SW 1271 (cell line): ENCODE data around the gene RASGEF1C.

Experiments used
- DNase-seq, 2 experiments: peaks; one replicate each; lab custom pipeline; 2025; lab: John Stamatoyannopoulos, UW

RASGEF1C gene

DNA sequence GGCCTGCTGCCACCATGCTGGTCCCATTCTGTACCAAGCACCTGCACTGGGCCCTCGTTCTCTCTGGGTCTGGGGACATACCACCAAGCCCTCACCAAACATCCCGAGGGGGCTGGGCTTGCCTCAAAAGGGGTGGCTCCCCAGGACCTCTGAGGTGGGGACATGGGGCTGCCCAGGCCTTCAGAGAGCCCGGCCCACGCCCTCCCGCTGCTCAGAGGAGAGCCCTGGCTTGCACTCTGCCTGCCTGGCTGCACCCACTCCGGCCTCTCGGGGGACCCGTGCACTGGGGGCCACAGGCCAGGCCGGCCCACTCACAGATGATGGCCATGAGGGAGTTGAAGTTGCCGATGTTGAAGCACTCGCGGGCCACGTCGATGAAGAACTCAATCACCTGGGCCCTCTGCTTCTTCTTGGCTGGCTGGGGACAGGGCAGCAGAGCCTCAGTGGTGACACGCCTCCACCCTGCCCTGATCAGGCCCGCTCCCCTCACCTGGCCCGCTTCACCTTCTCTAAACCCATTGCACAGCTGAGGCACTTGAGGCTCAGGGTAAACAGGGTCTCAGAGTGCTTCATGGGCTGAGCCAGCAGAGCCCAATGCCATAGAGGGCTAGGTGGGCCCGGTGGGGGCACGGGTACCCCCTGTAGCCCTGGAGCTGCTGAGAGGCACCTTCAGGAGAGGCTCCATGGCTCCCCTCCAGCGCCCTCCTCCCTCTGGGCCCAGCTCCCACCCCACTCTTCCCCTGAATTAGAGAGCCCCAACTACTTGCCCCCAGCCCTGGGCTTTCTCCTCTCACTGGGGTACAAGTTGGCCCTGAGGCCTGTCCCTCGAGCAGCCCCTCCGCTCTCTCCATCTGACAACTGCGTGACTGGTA is 89.7 kb downstream of the RASGEF1C start:
- no peak for DNase-seq

DNA sequence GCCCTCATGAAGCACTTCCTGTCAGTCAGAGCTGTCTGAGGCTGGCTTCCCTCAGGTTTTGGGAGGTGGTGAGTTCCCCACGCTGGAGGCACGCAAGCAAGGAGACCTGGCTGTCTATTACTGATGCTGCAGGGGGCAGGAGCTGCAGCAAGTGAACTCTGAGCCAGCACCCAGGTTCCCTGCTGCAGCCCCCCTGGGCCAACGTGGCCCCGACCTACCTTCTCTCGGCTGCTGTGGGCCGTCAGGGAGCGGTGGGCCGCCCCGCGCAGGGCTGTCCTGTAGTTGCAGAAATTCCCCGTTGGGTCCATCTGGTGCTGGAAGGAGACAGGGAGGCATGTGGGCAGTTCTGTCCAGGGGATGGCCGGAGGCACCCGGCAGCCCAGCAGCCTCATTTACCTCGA is 90.6 kb downstream of the RASGEF1C start:
- DNase-seq, result no peak

DNA sequence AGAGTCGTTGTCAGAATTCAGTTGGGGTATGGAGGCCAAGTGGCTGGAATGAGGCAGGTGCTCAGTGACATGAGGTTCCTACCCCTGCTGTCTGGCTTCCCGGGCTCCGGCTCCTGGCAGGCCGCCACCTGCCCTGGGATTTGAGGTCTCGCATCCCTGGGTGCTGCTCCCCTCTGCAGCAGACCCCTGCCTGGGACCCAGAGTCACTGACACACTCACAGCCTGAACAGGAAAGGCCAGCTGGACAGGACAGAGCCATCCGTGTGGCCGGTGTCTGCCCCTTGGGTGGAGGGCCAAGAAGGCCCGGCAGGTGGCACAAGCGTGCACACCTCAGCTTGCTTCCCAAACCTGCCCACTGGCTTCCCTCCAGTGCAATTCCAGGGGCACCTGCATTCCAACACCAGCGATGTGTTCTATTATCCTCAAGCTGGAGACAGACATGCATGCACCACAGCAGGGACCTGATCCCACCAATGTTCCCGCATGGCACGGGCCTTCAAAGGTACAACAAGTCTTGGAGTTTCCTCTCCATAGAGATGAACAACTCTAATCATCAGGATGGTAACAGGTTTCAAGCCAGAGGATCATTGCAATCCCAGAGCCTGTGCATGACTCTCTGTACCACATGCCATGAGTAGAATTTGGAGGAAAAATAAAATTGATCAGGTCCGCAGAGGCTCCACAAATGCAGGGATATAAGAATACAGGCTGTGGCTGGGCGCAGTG is 91.8 kb downstream of the RASGEF1C start:
- no peak for DNase-seq

DNA sequence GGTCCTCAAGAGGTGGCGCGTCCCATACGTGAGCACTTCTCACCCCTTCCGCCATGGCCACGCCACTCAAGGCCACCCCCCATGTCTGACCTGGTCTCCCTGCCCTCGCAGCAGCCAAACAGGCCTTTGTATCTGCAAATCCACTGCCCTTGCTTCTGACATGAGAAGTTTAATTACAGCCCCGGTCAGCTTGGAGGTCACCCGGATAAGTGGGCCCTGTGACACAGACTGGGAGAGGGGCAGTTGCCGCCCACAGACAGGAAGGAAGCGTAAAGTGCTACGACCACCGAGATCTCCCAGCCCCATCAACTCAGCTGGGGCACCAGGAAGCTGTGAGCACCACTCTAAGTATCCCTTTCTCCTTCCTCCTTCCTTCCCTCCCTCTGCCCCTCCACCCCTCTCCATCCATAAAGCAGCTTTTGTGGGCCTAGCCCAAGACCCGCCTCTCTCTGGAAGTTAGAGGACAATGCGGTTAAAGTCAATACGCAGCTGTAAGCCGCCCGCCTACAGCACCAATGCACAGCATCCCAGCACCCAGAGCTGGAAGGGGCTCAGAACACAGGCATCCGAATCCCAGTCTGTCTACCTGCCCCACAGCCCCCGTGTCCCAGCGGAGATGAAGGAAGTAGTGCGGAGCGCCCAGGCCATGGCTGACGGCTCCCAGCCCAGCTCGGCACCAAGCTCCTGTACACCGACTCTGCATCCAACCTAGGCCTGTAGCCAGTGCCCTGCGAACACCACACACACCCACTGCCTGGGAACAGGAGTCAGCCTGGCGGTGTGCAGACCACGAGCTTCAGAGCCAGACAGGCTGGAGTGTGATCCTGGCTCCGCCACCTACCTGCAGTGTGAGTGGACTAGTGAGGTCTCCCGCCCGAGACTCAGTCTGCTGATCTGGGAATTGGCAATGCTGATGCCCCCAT is 92.7 kb downstream of the RASGEF1C start:
- DNase-seq, result no peak

DNA sequence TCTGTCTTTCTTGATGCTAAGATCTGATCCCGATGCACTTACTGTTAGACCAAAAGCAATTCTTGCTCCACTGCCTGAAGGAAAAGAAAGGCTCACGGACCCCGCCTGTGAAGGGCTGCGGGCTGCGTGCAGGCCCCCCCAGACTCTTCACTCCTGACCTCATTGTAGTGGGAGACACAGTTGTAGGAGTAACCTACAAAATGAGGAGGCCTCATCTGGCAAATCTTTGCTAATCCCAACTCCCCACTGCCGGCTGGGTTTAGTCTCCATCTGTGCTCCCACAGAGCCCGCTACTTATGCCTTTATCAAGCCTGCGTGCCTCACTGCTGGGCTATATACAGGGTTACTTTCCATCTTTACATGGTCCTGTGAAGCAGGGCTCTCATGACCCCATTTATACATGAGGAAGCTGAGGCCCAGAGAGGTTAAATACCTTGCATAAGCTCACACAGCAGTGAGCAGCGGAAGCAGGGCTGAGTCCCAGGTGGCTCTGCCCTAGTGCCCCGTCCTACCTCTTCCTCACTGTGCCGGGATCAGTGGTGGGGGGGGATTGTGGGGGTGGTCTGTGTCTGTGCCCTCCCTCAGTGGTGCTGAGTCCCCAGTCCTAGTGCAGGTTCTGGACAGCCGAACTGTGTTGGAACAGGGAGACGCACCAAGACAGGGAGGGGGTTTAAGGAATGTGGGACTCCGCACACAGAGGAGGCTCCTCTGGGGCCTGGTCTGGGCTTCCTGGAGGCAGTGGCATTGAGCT is 93.5 kb downstream of the RASGEF1C start:
- DNase-seq, result no peak

DNA sequence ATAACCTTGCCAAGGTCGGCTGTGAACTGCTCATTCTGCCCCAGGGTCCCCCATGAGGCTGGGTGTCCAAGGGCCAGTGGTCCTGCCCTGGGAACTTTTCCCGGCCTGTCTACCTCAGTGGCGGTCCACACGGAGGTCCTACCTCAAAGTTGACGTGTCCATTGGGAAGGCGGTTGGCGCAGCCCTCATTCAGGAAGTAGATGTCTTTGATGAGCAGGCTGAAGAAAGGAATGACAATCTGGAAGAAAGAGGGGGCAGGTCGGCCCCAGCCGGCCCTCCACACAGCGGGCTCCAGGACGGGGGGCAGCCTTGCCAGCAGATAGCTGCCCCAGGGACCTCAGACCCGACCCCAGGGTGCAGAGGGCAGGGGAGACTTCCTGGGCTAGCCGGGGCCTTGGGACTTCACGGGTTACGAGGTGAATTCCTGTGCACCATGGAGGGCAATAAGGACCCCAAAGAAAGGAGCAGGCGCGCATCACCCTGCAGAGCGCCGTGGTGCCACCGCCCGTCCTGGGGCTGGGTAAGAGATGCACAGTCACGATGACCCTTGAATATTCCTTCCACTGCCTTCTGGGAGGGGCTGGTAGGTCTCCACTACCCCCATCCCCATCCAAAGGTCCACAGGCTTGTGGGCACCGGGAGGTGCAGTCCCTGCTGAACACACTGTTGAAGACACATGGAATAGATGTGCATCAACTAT is 94.6 kb downstream of the RASGEF1C start:
- DNase-seq, result no peak

DNA sequence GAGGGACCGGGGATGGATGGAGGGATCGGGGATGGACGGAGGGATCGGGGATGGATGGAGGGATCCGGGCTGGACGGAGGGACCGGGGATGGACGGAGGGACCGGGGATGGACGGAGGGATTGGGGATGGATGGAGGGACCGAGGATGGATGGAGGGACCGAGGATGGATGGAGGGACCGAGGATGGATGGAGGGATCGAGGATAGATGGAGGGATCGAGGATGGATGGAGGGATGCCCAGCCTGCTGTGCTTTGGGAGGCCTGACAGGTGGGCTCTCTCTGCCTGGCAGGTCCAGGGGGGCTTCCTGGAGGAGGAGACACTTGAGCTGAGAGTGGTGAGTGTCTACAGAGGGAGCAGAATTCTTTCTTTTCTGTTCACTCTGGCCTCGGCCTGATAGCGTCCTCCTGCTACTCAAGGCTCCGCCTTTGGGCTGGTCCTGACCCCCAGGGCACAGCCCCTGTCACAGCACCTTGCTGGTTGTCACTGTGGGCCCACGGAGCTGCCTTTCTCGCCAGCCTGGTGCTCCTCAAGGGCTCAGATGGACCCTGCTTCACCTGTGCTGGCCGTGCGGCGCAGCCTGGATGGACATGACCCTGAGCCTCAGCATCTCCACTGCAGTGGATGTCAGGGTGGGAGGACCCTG is 95.2 kb downstream of the RASGEF1C start:
- DNase-seq, result no peak

DNA sequence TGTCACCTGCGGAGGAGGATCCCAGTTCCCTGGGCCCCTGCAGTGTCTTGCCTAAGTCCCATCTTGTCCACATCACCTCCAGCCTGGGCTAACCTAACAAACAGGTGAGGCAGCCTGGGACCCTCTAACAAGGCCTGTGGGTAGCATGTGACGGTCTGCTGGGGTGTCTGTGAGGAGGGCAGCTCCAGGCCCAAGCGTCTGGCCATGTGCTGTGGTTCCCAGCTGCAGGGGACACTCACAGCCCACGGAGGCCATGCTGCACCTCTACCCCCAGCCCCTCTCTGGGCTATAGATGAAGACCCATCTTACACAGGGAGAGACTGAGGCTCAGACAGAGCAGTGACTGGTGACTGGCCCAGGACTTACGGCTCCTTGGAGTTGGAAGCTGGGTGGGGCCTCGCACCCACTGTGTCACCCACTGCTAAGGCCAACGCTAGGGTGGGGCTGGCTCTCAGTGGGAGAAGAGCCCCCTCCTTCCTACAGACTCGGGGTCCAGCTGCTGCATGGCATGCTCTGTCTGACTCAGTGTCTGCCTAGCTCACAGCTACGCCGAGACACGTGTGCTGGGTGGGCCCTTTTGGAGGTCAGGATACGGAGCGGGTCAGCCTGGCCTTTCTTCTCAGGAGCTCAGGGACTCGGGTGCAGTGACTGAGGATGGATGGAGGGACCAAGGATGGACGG is 96.7 kb downstream of the RASGEF1C start:
- no peak for DNase-seq

DNA sequence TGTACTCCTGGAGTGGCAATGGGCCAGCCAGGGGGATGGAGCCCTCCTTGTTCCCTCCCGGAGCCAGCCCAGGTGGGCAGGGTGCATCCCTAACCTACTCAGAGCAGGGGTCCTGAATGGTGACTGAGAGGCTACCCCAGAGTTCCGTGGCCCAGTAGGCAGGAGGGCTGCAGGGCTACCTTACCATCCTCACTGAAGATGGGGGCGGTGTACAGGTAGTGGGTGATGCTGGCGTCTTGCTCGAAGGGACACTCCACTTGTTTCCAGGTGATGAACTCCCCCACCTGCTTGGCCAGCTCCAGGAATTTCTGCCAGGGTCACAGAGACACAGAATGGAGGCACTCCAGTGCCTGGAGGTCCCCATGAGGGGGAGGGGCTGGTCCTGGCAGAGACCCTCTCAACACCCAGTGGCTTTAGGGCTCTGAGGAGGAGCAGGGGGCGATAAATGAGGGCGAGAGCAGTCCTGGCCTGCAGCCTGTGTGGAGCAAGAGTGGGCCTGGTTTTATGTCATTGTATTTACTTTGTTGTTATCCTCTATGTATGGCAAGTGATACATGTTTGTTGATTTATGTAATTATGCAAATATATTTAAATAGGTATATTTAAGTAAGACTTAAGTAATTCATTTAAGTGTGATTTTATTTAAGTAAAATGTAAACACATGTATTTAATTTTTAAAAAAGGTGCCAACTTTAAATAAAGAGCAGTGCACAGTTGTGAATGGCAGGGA is 97.6 kb downstream of the RASGEF1C start:
- DNase-seq, result no peak

DNA sequence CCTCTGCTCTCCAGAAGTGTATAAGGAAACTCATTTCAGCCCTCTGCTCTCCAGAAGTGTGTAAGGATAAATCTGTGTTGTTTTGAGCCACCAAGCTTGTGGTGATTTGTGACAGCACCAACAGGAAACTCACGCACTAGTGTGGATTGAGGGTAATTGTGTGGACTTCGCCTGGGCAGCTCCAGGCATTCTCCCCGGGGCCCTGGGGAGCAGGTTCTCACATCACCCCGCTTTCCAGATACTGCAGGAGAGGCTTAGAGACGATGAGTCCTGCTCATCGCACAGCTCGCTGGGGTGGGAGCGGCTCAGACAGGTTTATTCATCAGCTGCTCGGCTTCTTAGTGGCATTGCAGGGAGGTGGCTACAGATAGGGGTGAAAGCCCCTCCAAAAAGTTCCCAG is 99.1 kb downstream of the RASGEF1C start:
- no peak for DNase-seq

DNA sequence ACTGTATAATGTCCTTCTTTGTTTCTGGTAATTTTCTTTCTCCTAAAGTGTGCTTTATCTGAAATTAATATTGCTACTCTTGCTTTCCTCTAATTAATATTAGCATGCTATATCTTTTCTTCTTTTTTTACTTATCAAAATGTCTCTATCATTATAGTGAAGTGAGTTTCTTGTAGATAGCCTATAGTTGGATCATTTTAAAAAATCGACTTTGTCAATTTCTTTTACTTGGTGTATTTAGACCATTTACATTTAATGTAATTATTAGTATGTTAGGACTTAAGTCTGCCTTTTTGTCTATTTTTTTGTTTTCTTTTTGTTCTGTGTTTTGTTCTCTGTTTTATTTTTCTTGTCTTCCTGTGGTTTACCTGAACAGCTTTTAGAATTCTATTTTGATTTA is 102.0 kb downstream of the RASGEF1C start:
- DNase-seq, result no peak

DNA sequence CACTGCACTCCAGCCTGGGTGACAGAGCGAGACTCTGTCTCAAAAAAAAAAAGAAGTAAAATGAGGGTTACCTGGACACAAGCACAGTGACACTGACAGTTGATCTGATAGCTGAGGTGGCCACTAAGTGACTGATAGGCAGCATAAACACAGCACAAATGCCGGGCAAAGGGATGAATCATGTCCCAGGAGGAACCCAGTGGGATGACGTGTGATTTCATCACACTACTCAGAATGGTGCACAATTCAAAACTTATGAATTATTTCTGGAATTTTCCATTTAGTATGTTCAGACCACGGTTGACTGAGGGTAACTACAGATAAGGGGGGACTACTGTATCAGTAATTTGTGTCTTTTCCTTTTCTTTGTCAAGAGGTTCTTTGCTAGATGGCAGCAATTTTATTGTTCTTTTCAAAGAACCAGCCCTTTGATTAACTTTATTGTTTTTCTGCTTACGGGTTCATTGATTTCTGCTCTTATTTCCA is 103.1 kb downstream of the RASGEF1C start:
- DNase-seq, result no peak

DNA sequence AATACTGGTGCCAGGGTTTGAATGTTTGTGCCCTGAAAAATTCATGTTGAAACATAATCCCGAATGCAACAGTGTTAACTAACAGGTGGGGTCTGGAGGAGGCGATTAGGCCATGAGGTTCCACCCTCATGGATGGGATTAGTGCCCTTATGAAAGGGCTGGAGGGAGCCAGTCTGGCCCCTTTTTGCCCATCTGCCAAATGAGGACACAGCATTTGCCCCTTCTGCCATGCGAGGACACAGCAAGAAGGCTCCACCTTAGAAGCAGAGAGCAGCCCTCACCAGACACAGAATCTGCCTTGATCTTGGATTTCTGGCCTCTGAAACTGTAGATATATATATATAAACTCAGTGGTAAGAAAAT is 104.9 kb downstream of the RASGEF1C start:
- no peak for DNase-seq

DNA sequence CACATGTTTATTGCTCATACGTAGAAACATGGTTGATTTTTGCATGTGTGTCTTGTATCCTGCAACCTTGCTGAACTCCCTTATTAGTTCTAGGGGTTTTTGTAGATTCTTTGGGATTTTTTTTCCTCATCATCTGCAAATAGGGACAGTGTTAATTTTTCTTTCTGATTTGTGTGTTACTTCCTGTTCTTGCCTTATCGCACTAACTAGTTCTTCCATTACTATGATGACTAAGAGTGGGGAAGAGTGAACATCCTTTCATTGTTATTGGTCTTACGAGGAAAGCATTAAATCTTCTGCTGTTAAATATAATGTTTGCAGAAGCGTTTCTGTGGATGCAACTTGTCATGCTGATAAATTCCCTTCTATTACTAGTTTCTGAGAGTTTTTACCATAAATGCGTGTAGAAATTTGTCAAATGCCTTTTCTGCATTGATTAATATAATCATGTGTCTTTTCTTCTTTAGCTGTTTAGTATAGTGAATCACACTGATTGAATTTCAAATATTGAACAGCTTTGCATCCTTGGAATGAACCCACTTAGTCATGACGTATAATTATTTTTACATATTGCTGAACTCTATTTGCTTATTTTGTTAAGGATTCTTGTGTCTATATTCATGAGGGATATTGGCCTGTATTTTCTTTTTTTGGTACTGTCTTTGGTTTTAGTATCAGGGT is 105.4 kb downstream of the RASGEF1C start:
- no peak for DNase-seq

DNA sequence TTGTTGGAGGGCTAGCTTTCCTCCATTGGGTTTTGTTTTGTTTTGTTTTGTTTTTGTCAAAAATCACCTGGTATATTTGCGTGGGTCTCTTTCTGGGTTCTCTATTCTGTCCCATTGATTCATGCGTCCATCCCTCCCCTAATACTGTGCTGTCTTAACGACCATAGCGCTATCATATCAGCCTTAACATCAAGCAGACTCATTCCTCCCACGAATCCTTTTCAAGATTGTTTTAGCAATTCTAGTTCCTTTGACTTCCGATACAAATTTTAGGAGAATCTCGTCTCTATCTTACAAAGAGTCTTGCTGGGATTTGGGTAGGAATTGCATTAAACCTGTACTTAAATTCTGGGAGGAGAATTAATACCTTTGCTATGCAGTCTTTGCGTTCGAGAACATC is 106.4 kb downstream of the RASGEF1C start:
- no peak for DNase-seq

DNA sequence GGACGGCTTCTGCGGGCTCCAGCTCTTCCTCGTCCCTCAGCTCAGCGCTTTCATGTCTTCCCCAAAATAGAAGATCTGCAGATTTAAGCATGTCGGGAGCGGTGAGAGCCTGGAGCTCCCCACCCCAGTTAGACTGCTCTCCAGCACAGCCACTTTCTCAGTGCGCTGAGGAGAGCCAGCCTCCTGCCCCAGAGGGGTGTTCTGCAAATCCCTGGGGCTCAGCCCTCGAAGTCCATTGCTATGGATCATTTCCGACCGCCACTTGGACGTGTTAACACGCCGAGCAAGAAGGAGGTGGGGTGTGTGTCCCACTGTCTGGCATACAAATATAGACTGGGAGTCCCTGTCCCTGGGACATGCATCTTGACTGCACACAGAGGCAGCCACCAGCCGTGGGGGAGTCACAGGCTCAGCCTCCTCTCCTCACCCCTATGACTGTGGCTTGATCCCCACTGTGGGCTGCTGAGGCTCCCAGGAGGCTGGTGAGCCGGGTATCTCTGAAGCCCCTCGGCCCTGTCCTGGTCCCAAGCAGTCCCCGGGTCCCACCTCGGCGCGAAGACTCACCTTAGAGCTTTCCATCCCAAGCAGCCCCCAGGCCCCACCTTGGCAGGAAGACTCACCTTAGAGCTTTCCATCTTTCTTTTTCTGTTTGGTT is 107.4 kb downstream of the RASGEF1C start:
- no peak for DNase-seq

DNA sequence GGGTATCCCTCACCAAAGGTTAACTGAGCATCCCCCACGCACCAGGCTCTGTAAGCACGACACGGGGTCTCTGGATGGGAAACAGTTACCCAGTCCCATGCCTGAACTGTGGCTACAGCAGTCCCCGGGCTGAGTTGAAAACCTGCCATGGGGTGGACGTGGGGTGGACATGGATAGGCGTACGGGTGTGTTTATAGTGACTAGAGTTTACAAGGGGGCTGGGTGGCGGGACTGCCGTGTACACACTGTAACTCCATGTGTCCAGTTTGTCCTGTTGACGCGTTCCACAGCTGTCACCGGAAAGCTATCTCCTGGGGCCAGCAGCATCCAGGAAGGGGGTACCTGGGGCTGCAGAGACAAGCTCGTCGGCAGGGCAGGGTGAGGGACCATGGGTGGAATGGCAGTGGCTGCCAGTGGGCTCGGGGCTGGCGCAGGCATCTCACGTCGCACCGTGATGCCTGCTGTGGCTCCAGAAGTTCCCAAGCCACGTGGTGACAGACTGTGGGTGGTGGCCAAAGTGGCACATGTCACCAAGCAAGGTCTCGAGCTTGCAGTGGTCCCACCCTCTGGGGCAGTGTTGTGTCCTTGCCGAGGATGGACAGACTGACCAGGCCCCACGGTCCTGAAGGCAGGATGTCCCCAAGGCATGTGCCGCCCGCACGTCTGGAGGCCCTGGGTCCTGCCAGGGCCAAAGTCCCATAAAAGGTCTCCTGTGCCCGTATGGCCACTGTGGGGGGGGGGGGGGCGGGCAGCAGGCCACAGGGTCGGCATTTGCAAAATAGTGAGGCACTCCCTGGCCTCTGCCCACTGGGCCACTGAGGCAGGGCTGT is 108.2 kb downstream of the RASGEF1C start:
- no peak for DNase-seq
